Ramos (cell line): ENCODE measurements around the gene TIMP3.
"Not testable (repeated sequence)": the region's sequence is repeated elsewhere in the genome, so short reads cannot be mapped to it uniquely, and the experiment has no call there.

ENCODE experiments used
- in situ Hi-C: fragments of 300-500 bp; cut with MboI; formaldehyde crosslinking; loops from one replicate; pipeline ENCODE4 v1.14.3; 2022; ENCODE audit warnings: low sequenced_read_pairs; ENCODE audit not compliant: unreplicated experiment

Gene TIMP3

DNA sequence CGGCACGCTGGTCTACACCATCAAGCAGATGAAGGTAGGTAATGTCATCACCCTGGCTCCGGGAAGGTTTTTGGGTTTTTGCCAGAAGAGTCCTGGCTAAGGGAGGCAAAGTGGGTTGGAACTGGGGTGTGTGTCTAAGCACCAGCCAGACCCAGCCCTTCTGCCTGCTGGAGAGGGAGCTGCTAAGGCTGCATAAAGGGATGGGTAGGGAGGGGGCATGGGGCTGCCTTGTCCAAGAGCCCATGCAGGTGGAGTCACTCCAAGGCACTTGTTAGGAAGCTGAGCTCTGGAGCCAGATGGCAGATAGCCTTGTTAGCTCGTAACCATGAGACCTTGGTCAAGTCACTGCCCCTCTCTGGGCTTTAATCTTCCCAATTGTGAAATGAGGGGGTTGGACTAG is 48.0 kb downstream of the TIMP3 start:
- in situ Hi-C loops = no loop called here

DNA sequence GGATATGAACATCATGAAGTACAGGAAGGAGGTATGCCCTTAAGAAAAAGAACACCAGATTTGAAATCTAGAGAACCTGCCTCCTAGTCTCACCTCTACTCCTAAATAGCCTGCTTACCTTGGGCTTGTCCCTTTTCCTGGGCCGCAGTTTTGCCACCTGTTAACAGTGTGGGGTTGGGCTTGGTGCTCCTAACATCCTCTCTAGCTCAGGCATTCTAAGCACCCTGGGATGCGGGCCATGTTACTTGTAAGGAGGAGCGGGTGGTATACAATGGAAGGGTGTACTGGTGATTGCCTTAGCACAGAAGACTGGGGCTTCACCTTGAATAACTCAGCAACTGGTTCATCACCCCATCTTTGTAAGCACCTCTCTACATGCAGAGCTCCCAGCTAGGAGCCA is 48.7 kb downstream of the TIMP3 start:
- in situ Hi-C loops = no loop called here

DNA sequence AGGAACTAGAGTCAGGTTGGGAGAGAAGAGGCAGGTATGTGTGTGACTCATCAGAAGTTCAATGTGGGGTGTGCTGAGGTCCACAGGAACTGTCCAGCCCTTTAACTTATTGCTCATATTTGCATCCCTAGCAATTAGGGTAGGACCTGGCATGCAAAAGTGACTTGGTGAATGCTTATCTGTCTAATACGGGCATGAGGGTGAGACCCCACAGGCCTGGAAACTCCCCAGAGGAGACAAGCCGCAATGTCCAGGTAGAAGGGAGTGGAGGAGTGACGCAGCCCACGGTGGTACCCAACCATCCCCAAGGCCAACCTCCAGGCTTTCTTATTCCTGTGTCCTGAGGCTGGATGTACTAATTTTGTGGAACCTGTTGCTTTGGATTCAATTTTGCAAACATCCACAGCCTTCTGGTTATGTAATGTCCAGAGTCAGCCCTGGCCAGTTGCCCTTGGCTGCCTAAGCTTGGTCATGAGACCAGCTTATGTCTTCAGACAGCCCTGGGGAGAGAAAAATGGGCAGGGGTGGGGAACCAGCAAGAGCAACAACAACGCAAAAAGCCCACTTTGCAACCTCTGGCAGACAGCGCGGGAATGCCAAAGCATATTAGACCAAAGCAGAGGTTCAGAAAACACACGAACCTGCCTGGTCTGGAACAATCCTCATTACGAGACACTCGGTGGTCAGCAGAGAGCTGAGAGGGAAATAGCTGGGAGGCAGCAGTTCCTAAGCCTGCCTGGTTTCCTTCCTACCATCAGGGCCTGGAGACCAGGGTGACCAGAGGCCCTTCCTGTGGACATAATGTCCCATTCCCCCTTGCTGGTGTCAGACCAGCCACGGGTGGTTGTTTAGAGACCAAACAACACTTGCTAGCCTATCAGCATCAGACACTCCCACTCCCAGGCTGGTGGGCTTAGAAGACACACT is 49.3 kb downstream of the TIMP3 start:
- in situ Hi-C loops = no loop called here

DNA sequence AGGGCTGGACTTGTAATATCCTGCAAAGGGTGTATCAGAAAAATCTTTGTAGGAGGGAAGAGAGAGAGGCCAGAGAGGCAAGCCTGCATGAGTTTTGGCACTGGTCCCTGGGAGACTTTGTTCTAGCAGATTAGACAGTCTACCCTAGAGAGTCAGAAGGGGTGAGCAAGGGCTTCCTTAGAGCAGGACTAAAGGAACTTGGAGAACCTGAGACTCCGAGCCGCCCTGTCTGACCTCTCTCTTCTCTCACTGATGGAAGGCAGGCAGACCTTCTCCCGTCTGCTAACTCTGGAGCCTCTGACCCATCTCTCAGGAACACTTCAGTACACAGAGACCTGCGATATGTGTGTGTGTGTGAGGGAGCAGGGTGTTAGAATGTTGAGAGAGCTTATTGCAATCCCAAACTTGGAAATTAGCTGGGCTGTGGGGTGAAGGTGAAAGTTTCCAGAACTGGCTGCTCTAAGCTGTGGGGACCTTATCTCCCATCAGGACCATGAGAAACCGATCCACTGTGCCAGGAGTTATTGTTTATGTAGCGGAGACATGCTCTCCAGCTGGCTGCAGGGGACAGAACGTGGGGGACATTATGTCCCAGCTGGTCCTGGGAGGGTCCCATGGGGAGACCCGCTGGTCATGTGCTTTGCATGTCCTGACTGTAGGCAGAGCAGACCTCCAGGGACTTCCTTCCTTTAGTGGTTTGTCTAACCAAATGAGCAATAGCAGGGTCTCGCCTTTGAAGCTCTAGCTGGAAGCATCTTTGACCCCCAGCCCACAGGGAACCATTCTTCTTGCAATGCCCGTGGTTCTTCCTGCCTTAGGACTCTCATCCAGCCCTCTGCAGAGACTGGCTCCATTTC is 51.1 kb downstream of the TIMP3 start:
- in situ Hi-C loops = no loop called here

DNA sequence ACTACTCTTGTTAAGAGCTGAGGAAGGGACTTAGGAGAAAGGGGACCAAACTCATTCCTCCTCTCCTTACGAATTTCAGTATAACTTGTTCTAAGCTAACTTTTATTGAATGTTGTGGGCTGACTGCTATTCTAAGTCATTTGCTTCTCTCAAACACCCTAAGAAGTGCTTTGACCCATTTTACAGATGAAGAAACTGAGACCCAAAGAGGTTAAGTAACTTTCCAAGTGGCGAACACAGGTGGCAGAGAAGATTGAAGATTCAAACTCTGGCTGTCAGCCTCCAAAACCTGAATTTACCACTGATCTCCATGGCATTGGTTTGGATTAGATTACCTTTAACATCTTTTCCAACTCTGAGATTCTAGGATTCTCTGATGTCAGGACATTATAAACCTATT is 52.2 kb downstream of the TIMP3 start:
- in situ Hi-C loops = no loop called here

DNA sequence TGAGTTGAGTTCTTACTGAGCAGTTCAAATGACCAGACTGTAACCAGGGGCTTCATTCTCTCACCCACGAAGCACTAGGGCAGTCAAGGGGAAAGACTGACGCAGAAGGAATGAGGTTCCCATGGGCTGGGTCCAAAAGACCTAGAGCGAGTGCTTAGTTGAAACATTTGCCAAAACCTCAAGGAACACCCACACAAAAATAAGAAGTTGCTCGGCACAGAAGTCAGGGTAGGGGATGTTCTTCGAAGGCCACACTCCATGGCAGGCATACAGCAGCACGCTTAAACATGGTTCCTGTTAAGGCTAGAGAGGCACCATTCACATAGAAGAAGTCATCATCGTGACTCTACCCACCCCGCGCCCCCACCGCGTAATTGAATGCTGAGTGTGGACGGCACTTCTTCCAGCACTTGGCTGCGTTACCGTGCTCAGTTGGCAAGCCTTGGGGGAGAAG is 52.9 kb downstream of the TIMP3 start:
- in situ Hi-C loops = no loop called here

DNA sequence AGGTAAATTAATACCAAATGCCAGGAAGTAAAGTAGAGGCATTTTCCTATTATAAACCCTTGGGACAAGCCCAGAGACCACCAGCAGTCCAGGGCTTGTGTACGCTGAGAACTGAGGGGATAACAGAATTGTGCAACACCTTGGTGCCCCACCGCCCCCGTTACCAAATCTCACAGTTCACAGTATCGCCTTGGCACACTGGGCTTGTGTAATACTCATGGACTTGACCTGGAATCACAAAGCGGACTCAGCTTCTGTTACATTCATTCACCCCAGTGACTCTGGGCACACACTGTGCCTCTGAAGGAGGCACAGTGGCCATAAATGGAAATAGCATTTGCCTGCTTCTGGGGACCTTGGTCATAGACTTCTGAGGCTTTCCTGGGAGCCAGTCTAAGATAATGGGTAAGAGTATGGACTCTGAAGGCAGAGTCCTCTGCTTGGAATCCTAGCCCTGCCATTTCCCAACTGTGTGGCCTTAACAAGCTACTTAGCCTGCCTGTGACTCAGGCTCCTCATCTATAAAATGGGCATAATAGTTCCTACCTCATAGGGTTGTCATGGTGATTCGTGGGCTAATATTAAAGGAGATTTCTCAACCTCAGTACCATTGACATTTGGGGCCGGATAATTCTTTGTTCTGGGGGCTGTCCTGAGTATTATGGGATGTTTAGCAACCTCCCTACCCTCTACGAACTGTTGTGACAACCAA is 53.7 kb downstream of the TIMP3 start:
- in situ Hi-C loops = no loop called here

DNA sequence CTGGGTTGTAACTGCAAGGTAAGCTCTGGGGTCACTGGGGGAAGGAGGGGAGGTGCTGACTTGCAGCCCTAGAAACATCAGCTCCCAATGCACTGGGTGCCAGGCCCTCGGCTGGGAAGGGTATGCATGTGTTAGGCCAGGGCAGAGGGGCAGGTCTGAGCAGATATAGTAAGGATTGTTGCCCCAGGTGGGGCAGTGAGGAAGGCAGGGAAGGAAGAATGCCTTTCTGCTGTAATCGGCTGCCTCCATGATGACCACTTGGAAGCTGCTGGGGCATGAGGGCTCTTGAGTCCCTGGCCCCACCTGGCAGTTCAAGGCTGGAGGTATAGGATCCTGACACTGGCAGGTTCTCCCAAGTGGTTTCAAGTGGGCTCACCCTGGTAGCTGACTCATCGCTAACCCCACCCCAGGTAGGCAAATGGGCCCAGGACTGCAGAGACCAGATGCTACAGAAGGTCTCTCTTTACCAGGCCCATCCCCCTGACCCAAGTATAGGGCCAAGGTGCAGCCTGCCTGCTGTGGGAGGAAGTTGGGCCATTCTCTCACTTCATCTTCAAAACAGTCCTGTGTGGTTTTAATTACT is 56.7 kb downstream of the TIMP3 start:
- in situ Hi-C loops = no loop called here

DNA sequence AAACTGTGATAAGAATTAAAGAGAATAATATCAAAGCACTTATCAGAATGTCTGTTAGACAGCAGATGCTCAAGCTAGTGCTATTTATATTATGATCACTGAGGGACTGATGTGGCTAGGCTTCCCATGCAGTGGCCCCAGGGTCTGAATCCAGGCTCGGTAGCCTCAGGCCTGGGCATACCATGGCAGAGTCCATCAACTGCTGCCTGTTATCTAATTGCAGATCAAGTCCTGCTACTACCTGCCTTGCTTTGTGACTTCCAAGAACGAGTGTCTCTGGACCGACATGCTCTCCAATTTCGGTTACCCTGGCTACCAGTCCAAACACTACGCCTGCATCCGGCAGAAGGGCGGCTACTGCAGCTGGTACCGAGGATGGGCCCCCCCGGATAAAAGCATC is 57.5 kb downstream of the TIMP3 start:
- in situ Hi-C loops = no loop called here

DNA sequence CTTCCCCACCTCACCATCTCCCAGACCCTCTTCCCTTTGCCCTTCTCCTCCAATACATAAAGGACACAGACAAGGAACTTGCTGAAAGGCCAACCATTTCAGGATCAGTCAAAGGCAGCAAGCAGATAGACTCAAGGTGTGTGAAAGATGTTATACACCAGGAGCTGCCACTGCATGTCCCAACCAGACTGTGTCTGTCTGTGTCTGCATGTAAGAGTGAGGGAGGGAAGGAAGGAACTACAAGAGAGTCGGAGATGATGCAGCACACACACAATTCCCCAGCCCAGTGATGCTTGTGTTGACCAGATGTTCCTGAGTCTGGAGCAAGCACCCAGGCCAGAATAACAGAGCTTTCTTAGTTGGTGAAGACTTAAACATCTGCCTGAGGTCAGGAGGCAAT is 58.2 kb downstream of the TIMP3 start:
- in situ Hi-C loops = no loop called here

DNA sequence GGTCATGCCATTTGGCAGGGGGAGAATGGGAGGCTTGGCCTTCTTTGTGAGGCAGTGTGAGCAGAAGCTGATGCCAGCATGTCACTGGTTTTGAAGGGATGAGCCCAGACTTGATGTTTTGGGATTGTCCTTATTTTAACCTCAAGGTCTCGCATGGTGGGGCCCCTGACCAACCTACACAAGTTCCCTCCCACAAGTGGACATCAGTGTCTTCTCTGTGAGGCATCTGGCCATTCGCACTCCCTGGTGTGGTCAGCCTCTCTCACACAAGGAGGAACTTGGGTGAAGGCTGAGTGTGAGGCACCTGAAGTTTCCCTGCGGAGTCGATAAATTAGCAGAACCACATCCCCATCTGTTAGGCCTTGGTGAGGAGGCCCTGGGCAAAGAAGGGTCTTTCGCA is 59.8 kb downstream of the TIMP3 start:
- in situ Hi-C loops = no loop called here

DNA sequence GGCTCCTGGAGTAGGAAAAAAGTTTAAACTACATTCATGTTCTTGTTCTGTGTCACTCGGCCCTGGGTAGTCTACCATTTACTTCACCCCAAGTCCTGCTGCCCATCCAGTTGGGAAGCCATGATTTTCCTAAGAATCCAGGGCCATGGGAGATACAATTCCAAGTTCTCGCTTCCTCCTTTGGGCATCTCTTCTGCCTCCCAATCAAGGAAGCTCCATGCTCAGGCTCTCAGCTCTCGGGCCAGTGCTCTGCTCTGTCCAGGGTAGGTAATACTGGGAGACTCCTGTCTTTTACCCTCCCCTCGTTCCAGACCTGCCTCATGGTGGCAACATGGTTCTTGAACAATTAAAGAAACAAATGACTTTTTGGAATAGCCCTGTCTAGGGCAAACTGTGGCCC is 60.6 kb downstream of the TIMP3 start:
- in situ Hi-C loops = no loop called here

DNA sequence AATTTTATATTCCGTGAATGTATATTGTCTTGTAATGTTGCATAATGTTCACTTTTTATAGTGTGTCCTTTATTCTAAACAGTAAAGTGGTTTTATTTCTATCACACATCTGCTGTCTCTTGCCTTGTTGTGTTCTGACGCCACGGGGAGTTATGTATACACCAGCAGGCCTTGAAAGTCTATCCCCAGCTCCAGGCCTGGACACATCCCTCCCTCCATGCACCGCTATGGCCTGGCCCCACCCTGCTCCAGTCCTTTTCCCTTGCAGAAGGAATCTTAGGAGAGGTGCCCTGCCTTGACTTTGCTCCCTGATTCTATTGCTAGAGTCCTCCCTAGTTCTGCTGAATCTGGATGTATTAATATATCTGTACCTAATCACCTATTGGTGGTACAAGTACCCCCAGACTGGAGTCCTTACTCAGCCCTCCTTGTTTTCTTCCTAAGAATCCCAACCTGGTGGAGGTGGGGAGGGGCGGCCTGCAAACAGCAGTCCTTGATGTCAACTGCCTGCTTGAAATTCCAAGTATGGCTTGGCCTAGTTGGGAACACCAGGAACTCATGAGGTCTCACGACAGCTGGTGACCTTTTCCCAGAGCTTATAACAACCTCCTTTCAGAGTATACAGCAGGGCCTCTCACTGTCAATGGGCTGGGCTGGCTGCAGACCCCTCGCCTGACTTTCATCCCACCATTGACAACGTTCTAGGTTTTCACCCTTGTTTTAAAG is 61.6 kb downstream of the TIMP3 start:
- in situ Hi-C loops = no loop called here

DNA sequence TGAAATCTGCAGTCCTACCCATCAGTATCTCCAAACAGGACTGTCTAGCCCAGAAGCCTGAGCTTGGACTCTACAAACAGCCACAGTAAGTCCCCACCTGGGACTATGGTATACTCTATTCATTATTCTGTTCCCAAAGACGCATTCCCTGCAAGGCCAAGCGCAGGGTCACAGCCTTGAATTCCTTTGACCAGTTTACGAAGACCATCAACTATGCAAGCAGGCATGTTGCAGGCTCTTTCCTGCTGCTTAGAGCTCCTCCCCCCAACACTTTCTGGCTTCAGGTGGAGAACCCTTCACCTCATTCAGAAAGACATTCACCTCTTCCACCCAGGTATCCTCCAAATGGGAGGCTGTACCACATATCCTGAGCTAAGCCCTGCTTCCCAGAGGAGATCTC is 62.5 kb downstream of the TIMP3 start:
- in situ Hi-C loops = no loop called here

DNA sequence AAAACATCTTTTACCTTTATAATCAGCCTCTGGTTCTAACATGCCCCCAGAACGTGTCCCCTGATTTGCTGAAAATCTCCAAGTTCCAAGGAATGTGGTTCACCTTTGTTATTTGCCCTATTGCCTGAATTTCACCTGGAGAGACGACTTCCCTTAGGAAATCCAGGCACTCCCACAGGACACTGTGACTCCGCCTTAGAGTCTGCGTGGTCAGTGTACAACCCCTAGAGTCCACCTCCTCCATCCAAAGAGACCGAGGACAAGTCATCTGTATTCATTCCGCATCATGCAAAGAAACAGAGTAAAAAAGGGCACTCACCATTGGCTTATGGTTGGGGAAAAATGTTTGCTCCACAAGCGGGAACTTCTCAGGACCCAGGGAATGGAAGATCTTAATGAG is 63.1 kb downstream of the TIMP3 start:
- in situ Hi-C loops = no loop called here

DNA sequence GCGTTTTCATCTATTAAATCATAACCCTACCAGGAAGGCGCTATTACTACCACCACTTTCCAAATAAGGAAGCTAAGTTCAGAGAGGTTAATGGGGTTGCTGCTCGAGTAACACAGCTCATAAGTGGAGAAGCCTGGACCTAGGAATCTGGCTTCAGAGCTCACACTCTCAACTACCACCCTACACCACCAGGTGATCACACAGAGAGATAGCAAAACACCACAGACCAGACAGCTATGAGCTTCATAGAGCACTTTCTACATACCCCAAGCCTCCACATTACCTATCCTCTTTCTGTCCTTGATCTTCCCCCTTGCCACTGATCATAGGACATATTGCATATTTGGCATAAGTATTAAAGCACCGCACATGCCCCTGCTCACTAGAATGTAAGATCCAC is 65.4 kb downstream of the TIMP3 start:
- in situ Hi-C loops = no loop called here

DNA sequence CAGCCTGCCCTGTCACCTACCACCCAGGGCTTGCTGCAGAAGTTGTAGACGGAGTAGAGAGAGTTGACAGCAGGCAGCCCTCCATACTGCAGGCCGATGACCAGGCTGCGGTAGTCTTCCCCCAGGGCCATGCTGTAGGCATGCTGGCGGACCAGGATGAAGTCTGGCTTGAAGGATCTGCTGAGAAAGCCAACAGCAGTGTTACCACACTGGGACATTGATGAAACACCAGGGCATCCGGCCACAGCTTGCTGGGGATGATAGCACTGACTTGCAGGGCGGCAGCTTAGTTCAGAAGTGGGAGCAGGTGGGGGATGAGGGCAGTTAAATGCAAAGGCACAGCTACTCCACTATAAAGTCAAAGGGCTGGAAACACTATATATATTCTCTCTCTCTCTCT is 67.4 kb downstream of the TIMP3 start:
- in situ Hi-C loops = no loop called here

DNA sequence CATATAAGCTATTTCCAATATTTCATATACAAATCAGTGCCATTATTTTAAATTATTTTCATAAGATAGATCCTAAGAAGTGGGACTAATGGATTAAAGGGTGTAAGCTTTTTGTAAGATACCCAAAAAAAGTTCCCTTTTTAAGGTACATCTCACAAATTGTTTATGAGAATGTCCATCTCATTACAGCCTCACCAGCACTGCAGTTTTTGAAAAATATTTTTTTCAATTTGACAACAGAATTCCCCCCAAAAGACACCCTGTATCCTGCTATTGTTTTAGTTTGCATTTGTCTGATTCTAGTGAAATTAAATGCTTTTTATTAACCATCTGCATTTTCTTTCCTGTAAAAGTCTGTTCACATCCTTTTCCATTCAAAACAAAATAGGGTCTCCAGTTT is 69.0 kb downstream of the TIMP3 start:
- in situ Hi-C loops = no loop called here

DNA sequence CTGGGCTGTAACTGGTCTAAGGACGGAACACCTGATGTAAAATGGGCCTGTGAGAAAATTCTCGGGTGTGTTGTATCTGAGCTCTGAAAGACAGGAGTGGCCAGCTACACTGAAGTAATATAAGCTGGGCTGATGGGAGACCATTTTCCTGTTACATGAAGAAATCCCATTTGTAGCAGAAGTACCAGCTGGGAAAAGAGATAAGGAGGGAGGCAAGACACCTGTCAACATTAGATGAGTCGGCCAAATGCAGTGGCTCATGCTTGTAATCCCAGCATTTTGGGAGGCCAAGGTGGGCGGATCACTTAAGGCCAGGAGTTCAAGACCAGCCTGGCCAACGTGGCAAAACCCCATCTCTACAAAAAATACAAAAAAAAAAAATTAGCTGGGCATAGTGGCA is 72.1 kb downstream of the TIMP3 start:
- in situ Hi-C loops = not testable (repeated sequence)

DNA sequence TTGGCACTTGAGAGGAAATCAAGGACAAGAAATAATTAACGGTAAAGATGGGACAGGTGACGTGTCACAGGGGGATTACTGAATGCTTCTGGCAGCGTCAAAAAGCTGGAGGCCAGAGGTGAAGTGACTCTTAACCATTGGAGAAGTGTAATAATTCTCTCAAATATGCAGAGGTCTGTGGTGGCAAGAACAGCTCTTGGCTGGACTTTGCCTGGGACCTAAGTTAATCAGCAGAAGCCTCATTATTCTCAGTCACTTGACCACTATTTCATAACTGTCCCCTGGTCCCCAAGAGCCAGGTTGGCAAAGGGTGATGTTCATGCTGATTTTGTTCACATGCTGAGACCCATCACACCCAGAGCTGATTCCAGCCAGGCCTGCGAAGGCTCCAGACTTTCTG is 72.9 kb downstream of the TIMP3 start:
- in situ Hi-C loops = no loop called here
